ENCODE measurements around the gene DCLK2. TPM values are rescaled to one million over a fixed set of nuclear protein-coding genes. Genes with fewer than 3 reads are reported as not detected.

DCLK2 gene
- total and polyA plus RNA-seq, 2 donors from 2014 or later, result 2.6 to 3.4 TPM

- Histone ChIP-seq H3K27ac (ENCODE audit: low read depth in 2 of 2, low read length in 2 of 2) (no peak overlapping the region), H3K9me3 (ENCODE audit: control insufficient read depth in 2 of 3, insufficient read depth in 1 of 3, low read length in 3 of 3) (no peaks in the 10 kb centered on the region), H3K4me1 (ENCODE audit: control insufficient read depth in 2 of 3, insufficient read depth in 2 of 3, low read depth in 1 of 3, low read length in 3 of 3) (no peaks in the 10 kb centered on the region), H3K27me3 (ENCODE audit: control insufficient read depth, insufficient read depth, low read length) (no peaks in the 10 kb centered on the region), H3K36me3 (ENCODE audit: control insufficient read depth in 2 of 3, insufficient read depth in 3 of 3, low read length in 3 of 3) (peaks cover 0 to 12% (median 0%) of the 10 kb centered on the region in 3 donors), H3K4me3 (ENCODE audit: low read length in 3 of 3) (no peak overlapping the region), H3K9ac (ENCODE audit: low read length in 3 of 3) (no peak overlapping the region)
- no peak for DNase-seq
- FAIRE-seq, result no peak
- TF ChIP-seq, protein P1, sequence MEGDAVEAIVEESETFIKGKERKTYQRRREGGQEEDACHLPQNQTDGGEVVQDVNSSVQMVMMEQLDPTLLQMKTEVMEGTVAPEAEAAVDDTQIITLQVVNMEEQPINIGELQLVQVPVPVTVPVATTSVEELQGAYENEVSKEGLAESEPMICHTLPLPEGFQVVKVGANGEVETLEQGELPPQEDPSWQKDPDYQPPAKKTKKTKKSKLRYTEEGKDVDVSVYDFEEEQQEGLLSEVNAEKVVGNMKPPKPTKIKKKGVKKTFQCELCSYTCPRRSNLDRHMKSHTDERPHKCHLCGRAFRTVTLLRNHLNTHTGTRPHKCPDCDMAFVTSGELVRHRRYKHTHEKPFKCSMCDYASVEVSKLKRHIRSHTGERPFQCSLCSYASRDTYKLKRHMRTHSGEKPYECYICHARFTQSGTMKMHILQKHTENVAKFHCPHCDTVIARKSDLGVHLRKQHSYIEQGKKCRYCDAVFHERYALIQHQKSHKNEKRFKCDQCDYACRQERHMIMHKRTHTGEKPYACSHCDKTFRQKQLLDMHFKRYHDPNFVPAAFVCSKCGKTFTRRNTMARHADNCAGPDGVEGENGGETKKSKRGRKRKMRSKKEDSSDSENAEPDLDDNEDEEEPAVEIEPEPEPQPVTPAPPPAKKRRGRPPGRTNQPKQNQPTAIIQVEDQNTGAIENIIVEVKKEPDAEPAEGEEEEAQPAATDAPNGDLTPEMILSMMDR (IDR thresholded peaks at IDR 0.05; ENCODE audit: borderline replicate concordance, extremely low read depth, insufficient read depth), result no peak
- intact Hi-C loops (cut with DNase I), result no loop called here
Observed at GRCh38 chr4:150286656-150287055, 208.4 kb downstream of the DCLK2 start.

GRCh38 chr4:150289198-150289597, 211.0 kb downstream of the DCLK2 start:
- Histone ChIP-seq H3K27me3 (ENCODE audit: control insufficient read depth, insufficient read depth, low read length) (no peaks in the 10 kb centered on the region), H3K9me3 (ENCODE audit: control insufficient read depth in 2 of 3, insufficient read depth in 1 of 3, low read length in 3 of 3) (no peaks in the 10 kb centered on the region), H3K4me3 (ENCODE audit: low read length in 3 of 3) (no peak overlapping the region), H3K9ac (ENCODE audit: low read length in 3 of 3) (no peak overlapping the region), H3K27ac (ENCODE audit: low read depth in 2 of 2, low read length in 2 of 2) (no peak overlapping the region), H3K36me3 (ENCODE audit: control insufficient read depth in 2 of 3, insufficient read depth in 3 of 3, low read length in 3 of 3) (no peaks in the 10 kb centered on the region), H3K4me1 (ENCODE audit: control insufficient read depth in 2 of 3, insufficient read depth in 2 of 3, low read depth in 1 of 3, low read length in 3 of 3) (no peaks in the 10 kb centered on the region)
- TF ChIP-seq, protein P1 (IDR thresholded peaks at IDR 0.05; ENCODE audit: borderline replicate concordance, extremely low read depth, insufficient read depth), result no peak
- intact Hi-C loops (cut with DNase I), result no loop called here
- DNase-seq, result no peak
- no peak for FAIRE-seq

- Histone ChIP-seq H3K4me3 (ENCODE audit: low read length in 3 of 3) (no peak overlapping the region), H3K27me3 (ENCODE audit: control insufficient read depth, insufficient read depth, low read length) (no peaks in the 10 kb centered on the region), H3K27ac (ENCODE audit: low read depth in 2 of 2, low read length in 2 of 2) (no peak overlapping the region), H3K36me3 (ENCODE audit: control insufficient read depth in 2 of 3, insufficient read depth in 3 of 3, low read length in 3 of 3) (no peaks in the 10 kb centered on the region), H3K9ac (ENCODE audit: low read length in 3 of 3) (no peak overlapping the region), H3K4me1 (ENCODE audit: control insufficient read depth in 2 of 3, insufficient read depth in 2 of 3, low read depth in 1 of 3, low read length in 3 of 3) (no peaks in the 10 kb centered on the region), H3K9me3 (ENCODE audit: control insufficient read depth in 2 of 3, insufficient read depth in 1 of 3, low read length in 3 of 3) (no peaks in the 10 kb centered on the region)
- no peak for DNase-seq
- TF ChIP-seq, protein P1 (IDR thresholded peaks at IDR 0.05; ENCODE audit: borderline replicate concordance, extremely low read depth, insufficient read depth), result no peak
- no peak for FAIRE-seq
- intact Hi-C loops (cut with DNase I), result no loop called here
Observed at GRCh38 chr4:150289881-150290280, 211.6 kb downstream of the DCLK2 start.

GRCh38 chr4:150297861-150298474, 219.7 kb downstream of the DCLK2 start:
- Histone ChIP-seq H3K36me3 (ENCODE audit: control insufficient read depth in 2 of 3, insufficient read depth in 3 of 3, low read length in 3 of 3) (no peaks in the 10 kb centered on the region), H3K27ac (ENCODE audit: low read depth in 2 of 2, low read length in 2 of 2) (no peak overlapping the region), H3K27me3 (ENCODE audit: control insufficient read depth, insufficient read depth, low read length) (no peaks in the 10 kb centered on the region), H3K4me3 (ENCODE audit: low read length in 3 of 3) (no peak overlapping the region), H3K9me3 (ENCODE audit: control insufficient read depth in 2 of 3, insufficient read depth in 1 of 3, low read length in 3 of 3) (no peaks in the 10 kb centered on the region), H3K9ac (ENCODE audit: low read length in 3 of 3) (no peak overlapping the region), H3K4me1 (ENCODE audit: control insufficient read depth in 2 of 3, insufficient read depth in 2 of 3, low read depth in 1 of 3, low read length in 3 of 3) (no peaks in the 10 kb centered on the region)
- TF ChIP-seq, protein P1 (IDR thresholded peaks at IDR 0.05; ENCODE audit: borderline replicate concordance, extremely low read depth, insufficient read depth), result peak; percentile 47
- intact Hi-C loops (cut with DNase I), result no loop called here
- FAIRE-seq (peak; percentile 66), DNase-seq (peak in 3 of 5 donors; percentile 39 to 80 (median 64))
